Left renal pelvis (tissue), 4 donors: Measurements from ENCODE around the gene SPRR5. TPM values are rescaled to one million over a fixed set of nuclear protein-coding genes. Genes with fewer than 3 reads are reported as not detected.

Source experiments
- DNase-seq, 4 donors: peaks; one replicate each; pipeline ENCODE4 v3.0.0-alpha.2; 2013; ENCODE audit warnings: low read depth in 4 of 4, low spot score in 3 of 4
- polyA plus RNA-seq, 4 donors: library from polyadenylated mRNA; unstranded; fragments of 120-200 nt; gene quantifications; one replicate each; pipeline ENCODE4 v1.2.1, GENCODE V29; 2013; ENCODE audit not compliant: insufficient read length in 4 of 4

The SPRR5 gene
- polyA plus RNA-seq, 4 donors = not detected

DNA sequence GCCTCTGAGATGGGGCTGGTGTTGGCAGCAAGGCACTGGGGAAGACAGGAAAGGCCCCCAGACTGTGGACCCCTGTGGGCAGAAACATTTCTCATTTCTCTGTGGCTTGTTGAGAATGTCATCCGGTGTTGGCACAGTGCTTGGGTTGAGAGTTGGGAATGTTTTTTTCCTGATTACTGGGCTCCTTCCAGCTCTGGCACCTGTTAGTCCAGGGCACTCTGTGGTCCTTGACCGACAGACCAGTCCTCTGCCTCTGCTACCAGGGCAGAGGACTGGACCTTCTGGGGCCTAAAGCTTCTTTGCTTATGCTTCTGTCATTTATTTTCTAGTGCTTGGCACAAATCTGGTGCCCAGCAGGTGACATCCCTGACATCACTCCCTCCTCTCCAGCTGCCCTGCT lies 4.8 kb upstream of the SPRR5 start:
- no peak for DNase-seq

DNA sequence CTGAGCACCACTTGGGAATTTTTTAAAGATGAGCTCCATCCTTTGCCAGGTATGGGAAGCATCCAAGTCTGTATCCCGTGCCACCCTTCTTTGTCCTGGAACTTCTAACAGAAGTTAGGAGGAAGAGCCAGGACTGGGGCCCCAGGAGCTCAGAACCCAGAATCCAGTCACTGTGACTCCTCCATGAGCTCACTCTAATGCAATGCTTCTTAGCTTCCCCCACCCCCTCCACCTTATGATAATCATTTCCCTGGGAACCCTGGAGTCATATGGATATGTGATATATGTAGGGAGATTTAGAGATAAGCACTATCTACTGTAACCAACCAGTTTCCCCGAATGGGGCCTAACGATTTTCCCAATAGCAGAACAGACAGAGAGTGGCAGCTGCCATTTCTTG lies 758 bp upstream of the SPRR5 start:
- no peak for DNase-seq

- no peak for DNase-seq
These were observed 4.7 kb downstream of the SPRR5 start for GRCh38 chr1:152951711-152952110.

DNA sequence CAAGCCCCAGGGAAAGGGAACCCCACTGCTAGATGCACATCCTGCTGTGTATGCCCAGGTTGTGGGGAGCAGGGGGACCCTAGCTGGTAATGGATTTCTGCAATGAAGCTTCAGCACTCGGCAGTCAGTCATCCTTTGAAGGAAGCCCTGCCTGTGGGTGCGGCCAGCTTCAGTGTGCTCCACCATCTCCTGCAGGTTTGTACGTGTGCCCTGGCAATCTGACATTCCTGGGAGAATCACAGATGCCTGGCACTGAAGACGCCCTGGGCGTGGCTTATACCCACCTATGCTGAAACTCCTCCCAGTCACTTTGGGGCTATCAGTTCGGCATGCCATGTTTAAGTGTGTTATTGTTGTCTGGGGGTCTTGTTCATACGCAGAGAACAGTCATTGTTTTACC lies 6.8 kb downstream of the SPRR5 start:
- no peak for DNase-seq

GRCh38 chr1:152954436-152954835 lies 7.4 kb downstream of the SPRR5 start:
- DNase-seq = no peak

DNA sequence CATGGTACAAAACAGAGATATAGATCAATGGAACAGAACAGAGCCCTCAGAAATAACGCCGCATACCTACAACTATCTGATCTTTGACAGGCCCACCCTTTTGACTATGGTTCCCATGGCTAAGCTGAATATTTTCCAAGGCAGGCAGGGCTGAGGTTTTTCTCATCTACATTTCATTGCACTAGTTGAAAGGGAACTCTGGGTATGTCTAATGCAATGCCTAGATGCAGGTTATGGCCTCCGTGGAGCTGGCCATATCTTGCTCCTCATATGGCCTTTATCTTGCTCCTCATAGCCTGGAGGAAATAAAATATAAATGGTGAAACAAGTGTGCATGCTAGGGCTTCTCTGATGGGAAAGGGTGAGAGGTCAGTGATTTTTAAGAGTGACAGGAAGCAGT lies 10.6 kb downstream of the SPRR5 start:
- no peak for DNase-seq

DNA sequence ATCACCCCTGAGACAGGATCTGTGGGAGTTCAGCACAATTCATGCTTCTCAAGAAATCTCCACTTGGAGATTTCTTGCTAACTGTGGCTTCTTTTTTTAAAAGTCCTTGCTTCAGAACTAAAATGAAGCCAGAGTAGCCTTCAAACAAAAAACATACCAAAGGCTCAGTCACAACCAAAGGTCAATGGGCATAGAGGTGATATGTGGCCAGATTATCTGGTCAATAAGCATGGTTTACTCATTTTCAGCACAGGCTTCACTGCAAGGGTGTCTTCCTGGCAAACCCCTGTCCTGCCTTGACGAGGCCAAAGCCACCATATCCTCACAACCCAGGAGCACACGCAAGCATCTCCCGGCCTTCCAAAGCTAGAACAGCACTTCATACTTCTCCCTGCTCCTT lies 12.3 kb downstream of the SPRR5 start:
- no peak for DNase-seq

DNA sequence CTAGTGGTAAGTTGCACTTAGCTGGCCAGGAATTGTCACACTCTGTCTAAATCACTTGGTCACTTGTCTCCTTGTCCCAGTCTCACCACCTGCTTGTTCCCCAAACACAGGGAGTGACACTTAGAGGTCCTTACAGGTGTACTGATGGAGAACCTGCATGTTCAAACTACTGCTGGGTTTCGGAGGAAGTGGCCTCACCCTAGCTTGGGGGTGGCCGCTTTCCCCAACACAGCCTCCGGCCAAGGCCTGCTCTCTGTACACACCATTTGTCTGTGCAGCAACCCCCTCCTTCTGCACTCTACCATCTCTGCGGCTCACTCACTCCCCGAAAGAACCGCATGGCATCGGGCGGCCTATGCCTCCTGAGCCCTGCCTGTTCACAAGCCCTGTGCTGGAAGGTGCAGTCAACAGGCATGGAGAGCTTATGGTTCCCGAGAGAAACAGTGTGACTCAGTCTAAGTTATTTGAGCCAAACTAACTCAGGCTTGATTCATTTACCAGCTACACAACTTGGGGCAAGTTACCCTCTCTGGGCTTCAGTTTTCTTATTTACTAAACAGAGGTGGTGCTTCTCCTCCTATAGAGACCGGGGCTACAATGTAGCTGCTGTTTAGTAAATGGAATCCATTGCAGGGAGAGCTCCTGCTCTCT lies 12.9 kb downstream of the SPRR5 start:
- DNase-seq = no peak

DNA sequence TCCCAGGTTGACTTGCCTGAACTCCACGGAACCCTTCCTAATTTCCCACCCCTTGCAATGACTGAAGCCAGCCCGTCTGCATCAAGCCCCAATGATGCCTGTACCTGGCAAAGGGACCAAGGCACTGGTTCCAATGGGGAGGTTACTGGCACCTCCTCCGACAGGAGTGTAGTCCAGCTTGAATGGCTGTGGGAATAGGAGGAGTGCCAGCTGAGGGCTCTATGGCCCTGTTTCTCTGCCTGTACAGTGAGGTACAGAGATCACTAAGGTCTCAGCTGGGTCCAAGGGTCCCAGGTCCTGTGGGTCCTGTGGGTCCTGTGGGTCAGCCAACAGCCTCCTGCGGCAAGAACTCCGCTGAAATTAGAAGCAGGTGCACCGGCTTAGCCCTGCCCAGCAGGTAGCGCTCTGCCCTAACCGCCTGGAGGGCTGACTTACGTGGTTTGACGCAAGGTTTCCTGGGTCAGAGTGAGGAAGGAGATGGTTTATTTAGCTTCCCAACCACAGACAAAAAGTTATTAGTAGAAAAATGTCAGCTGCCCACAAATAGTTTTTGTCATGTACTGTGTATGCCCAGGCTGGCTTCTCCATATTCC lies 13.5 kb downstream of the SPRR5 start:
- no peak for DNase-seq

DNA sequence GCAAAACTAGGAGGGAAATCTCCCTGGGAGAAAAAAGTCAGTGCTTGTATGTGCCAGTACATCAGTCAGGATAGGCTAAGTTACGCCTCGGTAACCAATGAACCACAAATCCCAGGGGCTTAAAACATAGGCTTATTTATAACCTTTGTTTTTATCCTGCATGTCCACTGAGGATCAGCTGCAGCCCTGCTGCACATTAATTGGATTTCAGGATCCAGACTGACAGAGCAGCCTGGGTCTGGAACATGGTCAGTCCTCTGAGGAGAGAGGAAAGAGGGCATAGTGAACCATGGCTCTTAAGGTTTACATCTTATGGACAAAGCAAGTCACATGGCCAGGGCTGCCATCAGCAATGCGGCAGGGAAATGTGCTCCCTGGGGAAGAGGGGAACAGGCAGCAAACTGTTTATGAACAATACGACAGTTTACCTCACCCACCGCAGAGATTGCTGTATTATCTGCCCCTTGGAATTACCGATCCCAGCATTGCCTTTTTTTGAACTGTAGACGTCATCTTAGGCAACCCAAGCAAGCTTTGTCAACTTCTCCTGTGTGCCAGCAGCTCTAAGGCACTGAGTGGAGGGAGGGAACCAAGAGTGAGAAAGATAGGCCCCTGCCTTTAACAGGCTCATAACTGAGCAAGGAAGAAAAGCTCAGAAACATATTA lies 14.4 kb downstream of the SPRR5 start:
- no peak for DNase-seq

GRCh38 chr1:152962876-152963415 lies 15.9 kb downstream of the SPRR5 start:
- no peak for DNase-seq

DNA sequence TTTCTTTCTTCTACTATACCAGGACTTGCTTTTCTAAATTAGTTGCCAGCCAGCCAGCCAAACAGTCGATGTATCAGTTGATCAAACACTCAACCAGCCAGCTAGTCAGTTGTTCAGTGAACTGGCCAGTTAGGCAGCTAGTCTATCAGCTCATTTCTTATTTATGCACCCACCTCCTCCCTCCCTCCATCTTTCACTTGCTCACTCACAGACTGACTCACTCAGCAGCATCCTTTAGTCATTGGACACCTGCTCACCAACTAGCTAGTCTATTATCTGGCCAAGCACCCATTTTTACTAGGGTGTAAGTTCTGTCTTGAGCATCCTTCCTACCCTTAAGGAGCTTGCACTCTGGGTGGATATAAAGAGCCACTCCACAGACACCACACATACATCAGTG lies 17.5 kb downstream of the SPRR5 start:
- no peak for DNase-seq

- DNase-seq = no peak
These were observed 18.8 kb downstream of the SPRR5 start for GRCh38 chr1:152965853-152966252.

DNA sequence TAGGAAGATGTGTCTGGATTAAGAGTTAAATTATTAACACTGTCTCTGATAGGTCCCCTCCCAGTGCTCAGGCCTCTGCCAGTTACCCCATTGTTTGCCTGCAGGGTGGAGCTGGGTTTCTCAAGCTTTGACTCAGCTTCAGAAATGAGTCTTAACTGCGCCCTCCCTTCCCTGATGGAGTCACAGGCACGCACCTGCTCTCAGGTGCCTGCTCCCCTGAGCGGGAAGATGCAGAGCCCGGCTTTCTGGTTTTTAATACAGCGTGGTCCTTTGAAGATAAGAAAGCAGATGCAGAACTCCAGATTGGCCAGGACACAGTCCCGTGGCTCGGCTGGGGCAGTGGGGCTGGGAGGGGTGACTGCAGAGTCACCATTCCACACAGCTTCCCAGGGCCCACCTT lies 20.2 kb downstream of the SPRR5 start:
- no peak for DNase-seq

- DNase-seq = no peak
These were observed 21.2 kb downstream of the SPRR5 start for GRCh38 chr1:152968248-152968647.

DNA sequence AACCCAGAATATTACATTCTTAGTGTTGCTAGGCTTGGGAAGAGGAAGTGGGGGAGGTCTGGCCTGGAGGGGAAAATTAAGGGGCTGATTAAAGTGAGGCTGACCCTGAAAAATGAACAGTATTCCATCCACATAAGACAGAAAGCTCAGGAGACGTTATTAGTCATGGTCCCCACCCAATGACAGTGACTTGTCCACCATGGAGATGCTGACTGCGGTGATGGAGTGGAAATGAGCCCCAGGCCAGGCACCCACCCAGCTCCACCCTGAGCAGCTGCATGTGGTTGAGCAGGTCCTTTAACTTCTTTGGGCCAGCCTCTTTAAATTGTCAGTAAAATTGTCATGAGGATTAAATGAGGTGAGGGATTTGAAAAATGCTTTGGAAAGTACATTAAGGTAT lies 22.0 kb downstream of the SPRR5 start:
- DNase-seq = no peak

DNA sequence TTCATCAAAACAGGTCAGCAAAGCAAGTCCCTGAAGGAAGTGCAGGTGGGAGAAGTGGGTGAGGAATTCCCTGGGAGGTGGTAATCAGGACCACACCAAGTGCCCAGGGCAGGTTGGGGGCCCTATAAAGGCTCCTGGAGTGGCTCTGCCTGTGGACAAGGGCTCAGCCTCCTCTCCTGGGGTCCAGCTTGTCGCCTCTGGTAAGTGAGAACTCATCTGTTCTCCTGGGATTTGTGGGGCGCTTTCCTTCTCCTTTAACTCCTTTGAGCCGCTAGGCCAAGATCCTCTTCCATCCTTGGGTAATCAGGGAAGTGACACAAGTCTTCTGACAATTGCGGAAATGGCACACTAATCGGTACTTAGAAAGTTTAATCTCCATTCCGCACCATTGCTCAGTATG lies 23.5 kb downstream of the SPRR5 start, which contains the start of gene SPRR4:
Gene SPRR4 (plus strand): TSS at position 154 of the 400 bp plus-strand sequence. CDS start 1,243 bp downstream, outside the sequence.
- DNase-seq = no peak

- no peak for DNase-seq
These were observed 25.3 kb downstream of the SPRR5 start for GRCh38 chr1:152972196-152972886.

DNA sequence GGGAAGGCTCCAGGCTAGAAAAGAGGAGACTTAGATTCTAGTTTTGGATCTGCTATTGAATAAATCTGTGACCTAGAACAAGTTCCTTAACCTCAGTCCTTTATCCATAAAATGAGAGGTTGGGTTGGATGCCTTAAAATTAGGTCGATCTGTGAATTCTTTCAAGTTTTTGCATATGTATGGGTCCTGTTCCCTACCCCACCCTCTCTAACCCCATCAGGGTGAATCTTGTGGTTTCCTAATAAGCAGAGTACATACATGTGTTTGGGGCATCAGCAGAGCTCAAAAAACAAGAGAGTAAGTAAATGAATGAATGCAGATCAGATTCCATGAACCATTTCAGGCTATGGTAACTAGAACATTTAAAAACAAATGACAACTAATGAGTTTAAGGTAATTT lies 29.7 kb downstream of the SPRR5 start:
- no peak for DNase-seq

GRCh38 chr1:152977614-152978013 lies 30.6 kb downstream of the SPRR5 start:
- no peak for DNase-seq

DNA sequence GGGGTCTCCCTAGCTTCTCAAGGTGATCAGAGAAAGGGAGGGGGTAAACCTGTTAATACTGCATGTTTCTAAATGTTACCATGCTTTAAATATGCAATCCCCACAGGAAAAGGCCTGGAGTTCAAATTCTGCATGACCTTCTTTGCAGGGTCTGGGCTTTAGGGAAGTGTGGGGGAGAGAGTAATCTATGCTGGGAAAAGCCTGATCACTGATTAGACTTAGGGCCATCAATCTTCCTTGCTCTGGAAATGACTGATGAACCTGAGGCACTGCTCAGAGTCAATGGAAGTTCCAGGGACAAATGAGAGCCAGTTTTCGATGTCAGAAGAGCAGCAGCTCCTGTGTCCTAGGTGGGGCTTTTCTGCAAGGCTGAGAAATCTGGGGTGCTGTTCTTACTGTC lies 33.7 kb downstream of the SPRR5 start:
- no peak for DNase-seq
